T-cell (primary cell): ENCODE measurements around the gene VAMP5. TPM values are rescaled to one million over a fixed set of nuclear protein-coding genes. Genes with fewer than 3 reads are reported as not detected.
A peak's percentile ranks its signal among the peaks of the same experiment; 100 is the strongest.

Source experiments
- ATAC-seq, 4 experiments: fragments of 200-7000 bp in 3 of 4; fragments of 150-1000 bp in 1 of 4; cut with Tn5 transposase; replicated peaks in 1 of 4; 1 replicate in 3 of 4; 2 replicates in 1 of 4; pipeline ENCODE4 v1.10.0; 2021; ENCODE audit warnings: moderate library complexity in 3 of 4, mild to moderate bottlenecking in 2 of 4, moderate number of reproducible peaks in 1 of 4
- CTCF ChIA-PET, 2 donors: fragments of 300-600 bp; sonication (Branson Sonifier 250); formaldehyde crosslinking; loops; one replicate each; lab custom pipeline; 2022; ENCODE audit warnings: antibody characterized with exemption in 2 of 2; lab: Charles Lee
- POLR2A ChIA-PET, 2 donors: fragments of 300-600 bp; sonication (Branson Sonifier 250); formaldehyde crosslinking; loops; one replicate each; lab custom pipeline; 2022; ENCODE audit warnings: antibody characterized with exemption in 2 of 2; lab: Charles Lee
- DNase-seq, 35 experiments: peaks; one replicate each; pipeline versions ENCODE4 v3.0.0 to v3.0.0-alpha.2; 2013 to 2023
- H3K27ac ChIP-seq: one replicate; pipeline ENCODE4 v1.5.1; 2013; ENCODE audit warnings: low read length
- H3K27me3 ChIP-seq, 2 experiments: replicated peaks in 1 of 2; 1 replicate in 1 of 2; 2 replicates in 1 of 2; pipeline versions ENCODE4 v1.6.1 to v1.7.0; 2013; ENCODE audit warnings: low read length in 1 of 2, mixed read lengths in 1 of 2; ENCODE audit not compliant: control insufficient read depth in 2 of 2, insufficient read depth in 2 of 2; ENCODE audit errors: extremely low read depth in 1 of 2
- H3K36me3 ChIP-seq, 2 donors: 1 replicate in 1 of 2; 2 replicates in 1 of 2; pipeline versions ENCODE4 v1.6.1 to v1.7.0; 2013; ENCODE audit warnings: low read length in 1 of 2; ENCODE audit not compliant: control insufficient read depth in 2 of 2, insufficient read depth in 1 of 2; ENCODE audit errors: extremely low read depth in 1 of 2
- H3K4me1 ChIP-seq, 2 experiments: 1 replicate in 1 of 2; 2 replicates in 1 of 2; pipeline versions ENCODE4 v1.6.1 to v1.7.0; 2013; ENCODE audit warnings: low read length in 2 of 2, mixed read lengths in 1 of 2; ENCODE audit not compliant: insufficient read depth in 2 of 2, control insufficient read depth in 1 of 2; ENCODE audit errors: extremely low read depth in 1 of 2
- H3K4me3 ChIP-seq, 2 donors: 1 replicate in 1 of 2; 2 replicates in 1 of 2; pipeline versions ENCODE4 v1.5.1 to v1.7.0; 2013; ENCODE audit warnings: mild to moderate bottlenecking in 2 of 2, low read length in 1 of 2, moderate library complexity in 1 of 2; ENCODE audit not compliant: control insufficient read depth in 1 of 2; ENCODE audit errors: extremely low read depth in 1 of 2
- H3K9me3 ChIP-seq: 2 replicates; pipeline ENCODE4 v1.7.0; 2013
- H3K27ac Mint-ChIP-seq, 2 donors: one replicate each; pipeline ENCODE4 v1.8.0; 2020 to 2021; ENCODE audit warnings: mild to moderate bottlenecking in 2 of 2, mixed read lengths in 2 of 2
- H3K27me3 Mint-ChIP-seq, 2 donors: one replicate each; pipeline ENCODE4 v1.8.0; 2021 to 2022; ENCODE audit warnings: mixed read lengths in 2 of 2
- H3K36me3 Mint-ChIP-seq: one replicate; pipeline ENCODE4 v1.8.0; 2021; ENCODE audit warnings: mixed read lengths
- H3K4me1 Mint-ChIP-seq, 3 donors: one replicate each; pipeline ENCODE4 v1.8.0; 2020 to 2022; ENCODE audit warnings: mixed read lengths in 3 of 3, mild to moderate bottlenecking in 1 of 3
- H3K4me3 Mint-ChIP-seq, 3 donors: one replicate each; pipeline ENCODE4 v1.8.0; 2020 to 2022; ENCODE audit warnings: mild to moderate bottlenecking in 3 of 3, mixed read lengths in 3 of 3, moderate library complexity in 3 of 3
- H3K9me3 Mint-ChIP-seq, 3 donors: one replicate each; pipeline ENCODE4 v1.8.0; 2020 to 2022; ENCODE audit warnings: mixed read lengths in 3 of 3
- WGBS: methylation state at CpG from one replicate; pipeline ENCODE4 v1.1.5; 2013; ENCODE audit warnings: missing lambda C conversion rate; ENCODE audit not compliant: insufficient coverage; 5-methylcytosine and 5-hydroxymethylcytosine counted together
- total RNA-seq, 35 experiments: library from RNA in 6 of 35; stranded (reverse) in 6 of 35; fragments of 120-200 nt in 1 of 35; gene quantifications; one replicate each; pipeline versions ENCODE4 v1.2.1 to v1.2.4 and lab custom pipeline; 2013 to 2026

VAMP5 gene
- total RNA-seq, 5 donors from 2014 or later (not counting 1 experiment from before 2014, with no cell fraction given), result 25.0 to 40.1 (median 33.9) TPM

DNA sequence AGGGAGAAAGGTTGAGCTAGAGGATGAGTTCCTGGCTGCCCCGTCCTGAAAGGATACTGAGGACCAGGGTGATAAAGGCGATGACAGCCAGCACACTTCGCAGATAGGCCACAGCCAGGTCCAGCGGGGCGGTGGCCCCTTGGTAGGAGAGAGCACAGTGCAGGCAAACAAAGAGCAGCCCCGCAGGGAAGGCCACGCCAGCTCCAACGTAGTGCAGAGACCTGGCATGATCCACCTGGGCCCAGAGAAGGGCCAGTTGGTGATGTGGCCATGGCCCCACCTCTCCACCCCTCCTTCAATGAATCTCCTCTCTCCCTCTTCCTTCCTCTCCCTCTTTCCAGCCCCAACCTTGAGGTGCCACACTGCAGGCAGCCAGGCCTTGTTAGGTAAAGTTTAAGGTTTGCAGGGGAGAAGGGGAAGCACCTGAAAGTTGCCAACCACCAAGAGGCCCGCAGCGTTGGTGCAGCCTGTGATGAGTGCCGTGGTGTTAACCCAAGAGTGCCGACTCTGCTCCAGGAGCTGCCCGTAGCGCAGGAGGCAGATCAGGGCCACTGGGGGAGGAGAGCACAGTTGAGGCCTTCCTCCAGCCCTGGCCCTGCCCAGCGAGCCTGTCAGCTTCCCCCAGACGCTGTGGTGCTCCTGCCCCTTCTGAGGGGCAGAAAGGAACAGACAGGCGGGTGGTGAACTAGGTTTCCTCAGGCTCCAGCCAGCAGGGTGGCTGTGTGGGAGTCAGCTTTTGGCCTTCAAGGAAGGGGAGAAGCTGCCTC is 15.4 kb downstream of the VAMP5 start:
- no peaks in the 10 kb centered on the region for H3K9me3 Mint-ChIP-seq
- ChIA-PET CTCF (no interaction called here), POLR2A (interaction anchor here in 1 of 2 donors (0.6 kb wide), 1 partner anchor 192 kb away, joined by 3 read pairs; no protein-coding TSS in a partner anchor)
- H3K36me3 Mint-ChIP-seq, result peaks cover 3% of the 10 kb centered on the region
- no peaks in the 10 kb centered on the region for H3K27me3 Mint-ChIP-seq
- H3K27me3 ChIP-seq, result no peaks in the 10 kb centered on the region
- 66% methylated on average over 17 of the region's 17 CpGs for WGBS
- H3K4me3 Mint-ChIP-seq, result no peak overlapping the region
- no peak for ATAC-seq
- H3K4me1 ChIP-seq, result peaks cover 13 to 54% of the 10 kb centered on the region in 2 experiments
- DNase-seq, result no peak
- H3K27ac Mint-ChIP-seq, result peak overlapping the region in 1 of 2 donors; percentile 91
- H3K27ac ChIP-seq, result no peak overlapping the region
- H3K9me3 ChIP-seq, result no peaks in the 10 kb centered on the region
- H3K36me3 ChIP-seq, result peaks cover 5 to 18% of the 10 kb centered on the region in 2 donors
- H3K4me3 ChIP-seq, result no peak overlapping the region
- H3K4me1 Mint-ChIP-seq, result peaks cover 40 to 47% (median 46%) of the 10 kb centered on the region in 3 donors

DNA sequence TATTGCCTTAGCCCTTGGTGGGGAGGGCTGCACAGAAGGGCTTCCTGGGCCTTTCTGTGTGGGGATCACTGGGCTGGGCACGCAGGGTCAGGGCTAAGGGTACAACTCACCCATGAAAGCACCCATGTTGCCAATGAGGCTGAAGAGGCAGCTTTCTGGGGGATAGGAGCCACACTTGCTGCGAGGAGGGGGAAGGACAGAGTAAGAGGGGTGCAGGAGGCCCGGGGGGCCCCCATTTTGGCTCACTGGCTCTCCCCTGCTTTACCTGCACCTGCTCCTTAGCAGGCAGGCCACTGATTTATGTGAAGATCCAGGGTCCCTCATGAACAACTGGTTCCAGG is 16.0 kb downstream of the VAMP5 start:
- peak overlapping the region in 2 of 3 donors; percentile 82 to 85 for H3K4me3 Mint-ChIP-seq
- DNase-seq (no peak), ATAC-seq (no peak)
- peak overlapping the region; percentile 43 to 91 for H3K27ac Mint-ChIP-seq
- ChIA-PET CTCF (interaction anchor here in 1 of 2 donors (0.5 kb wide), 1 partner anchor 897 kb away, joined by 3 read pairs; no protein-coding TSS in a partner anchor), POLR2A (interaction anchor here in 1 of 2 donors (0.6 kb wide), 1 partner anchor 10 kb away, joined by 3 read pairs; no protein-coding TSS in a partner anchor)
- no peaks in the 10 kb centered on the region for H3K9me3 ChIP-seq
- H3K36me3 Mint-ChIP-seq, result peaks cover 3% of the 10 kb centered on the region
- peaks cover 12 to 51% of the 10 kb centered on the region in 2 experiments for H3K4me1 ChIP-seq
- no peaks in the 10 kb centered on the region for H3K27me3 ChIP-seq
- H3K27ac ChIP-seq, result no peak overlapping the region
- WGBS, result 94% methylated on average over 2 of the region's 3 CpGs
- H3K36me3 ChIP-seq, result peaks cover 5 to 18% of the 10 kb centered on the region in 2 donors
- no peaks in the 10 kb centered on the region for H3K9me3 Mint-ChIP-seq
- no peaks in the 10 kb centered on the region for H3K27me3 Mint-ChIP-seq
- H3K4me1 Mint-ChIP-seq, result peaks cover 41 to 49% (median 47%) of the 10 kb centered on the region in 3 donors
- no peak overlapping the region for H3K4me3 ChIP-seq

DNA sequence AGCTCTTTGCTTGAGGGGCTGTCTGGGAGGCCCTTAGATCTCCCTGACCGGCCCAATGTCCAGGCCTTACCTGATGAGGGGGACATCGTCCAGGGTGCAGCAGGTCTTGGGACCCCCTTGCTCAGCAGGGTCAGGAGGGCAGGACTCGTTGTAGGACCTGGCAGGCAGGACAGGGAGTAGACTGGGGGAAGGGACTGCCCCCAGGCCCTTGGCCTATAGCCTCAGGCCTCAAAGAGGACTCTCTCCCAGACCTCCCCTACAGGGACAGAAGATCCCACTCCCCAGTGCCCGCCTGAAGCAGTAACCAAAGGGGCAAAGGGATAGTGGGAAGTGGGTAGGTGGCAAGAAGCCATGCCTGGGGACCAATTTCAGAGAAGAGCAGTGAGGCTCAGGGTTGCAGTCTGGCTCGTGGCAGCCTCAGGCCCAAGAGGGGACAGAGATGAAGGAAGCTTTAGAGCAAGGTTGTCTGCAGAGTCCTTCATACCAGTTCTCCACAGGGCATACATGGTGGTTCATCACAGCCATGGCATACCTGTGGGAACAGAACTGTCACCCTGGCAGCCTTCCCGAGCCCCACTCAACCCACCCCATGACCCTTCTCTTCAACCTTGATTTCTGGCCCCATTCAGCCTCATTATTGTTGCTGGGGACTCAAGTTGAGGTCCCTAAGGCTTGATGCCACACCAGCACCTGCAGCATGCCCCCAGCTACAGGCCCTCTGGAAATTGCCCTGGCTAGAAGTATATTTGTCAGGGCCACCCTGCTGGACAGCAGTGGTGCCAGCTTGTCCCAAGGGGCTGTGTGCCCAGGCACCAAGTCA is 16.9 kb downstream of the VAMP5 start:
- POLR2A ChIA-PET, result interaction anchor here in 1 of 2 donors (0.6 kb wide), 1 partner anchor 9 kb away, joined by 3 read pairs; no protein-coding TSS in a partner anchor
- peaks cover 32 to 50% (median 45%) of the 10 kb centered on the region in 3 donors for H3K4me1 Mint-ChIP-seq
- no peaks in the 10 kb centered on the region for H3K36me3 Mint-ChIP-seq
- Histone ChIP-seq H3K4me1 (peaks cover 10 to 47% of the 10 kb centered on the region in 2 experiments), H3K27me3 (no peaks in the 10 kb centered on the region), H3K36me3 (peaks cover 5 to 18% of the 10 kb centered on the region in 2 donors), H3K27ac (peak overlapping the region; percentile 45), H3K4me3 (no peak overlapping the region), H3K9me3 (no peaks in the 10 kb centered on the region)
- WGBS, result 100% methylated on average over 2 of the region's 6 CpGs
- H3K4me3 Mint-ChIP-seq, result peak overlapping the region; percentile 80 to 85 (median 82)
- ATAC-seq (no peak), DNase-seq (no peak)
- H3K9me3 Mint-ChIP-seq, result no peaks in the 10 kb centered on the region
- CTCF ChIA-PET, result interaction anchor here (0.5 to 0.9 kb wide), 3 partner anchors 52 to 896 kb away, joined by 3 to 6 read pairs (median 3); no protein-coding TSS in a partner anchor
- no peaks in the 10 kb centered on the region for H3K27me3 Mint-ChIP-seq
- H3K27ac Mint-ChIP-seq, result peak overlapping the region; percentile 87 to 91

- peak overlapping the region; percentile 45 for H3K27ac ChIP-seq
- Mint-ChIP-seq H3K4me3 (peak overlapping the region; percentile 80 to 85 (median 82)), H3K4me1 (peaks cover 25 to 46% (median 37%) of the 10 kb centered on the region in 3 donors), H3K9me3 (no peaks in the 10 kb centered on the region), H3K27me3 (no peaks in the 10 kb centered on the region), H3K36me3 (no peaks in the 10 kb centered on the region), H3K27ac (peak overlapping the region; percentile 87 to 91)
- peak overlapping the region; percentile 81 to 96 for H3K4me3 ChIP-seq
- DNase-seq, result peak in 1 of 35 experiments; percentile 15
- peaks cover 5 to 15% of the 10 kb centered on the region in 2 donors for H3K36me3 ChIP-seq
- ChIA-PET POLR2A (no interaction called here), CTCF (interaction anchor here (0.6 to 0.9 kb wide), 2 partner anchors 53 to 632 kb away, joined by 3 to 6 read pairs; no protein-coding TSS in a partner anchor)
- WGBS, result 15% methylated on average over 34 of the region's 36 CpGs
- peaks cover 5 to 39% of the 10 kb centered on the region in 2 experiments for H3K4me1 ChIP-seq
- H3K9me3 ChIP-seq, result no peaks in the 10 kb centered on the region
- no peaks in the 10 kb centered on the region for H3K27me3 ChIP-seq
- peak; percentile 8 to 16 (median 12) for ATAC-seq
Observed at GRCh38 chr2:85601771-85602475, 17.7 kb downstream of the VAMP5 start.

- Mint-ChIP-seq H3K4me1 (peaks cover 22 to 43% (median 32%) of the 10 kb centered on the region in 3 donors), H3K4me3 (peak within 1 kb of the TSS; percentile 82 to 89 (median 88)), H3K27me3 (no peaks in the 10 kb centered on the region), H3K36me3 (no peaks in the 10 kb centered on the region), H3K27ac (peak within 1 kb of the TSS; percentile 87 to 91), H3K9me3 (no peaks in the 10 kb centered on the region)
- Histone ChIP-seq H3K27ac (peak within 1 kb of the TSS; percentile 45), H3K27me3 (no peaks in the 10 kb centered on the region), H3K4me3 (peak within 1 kb of the TSS; percentile 81 to 96), H3K4me1 (peaks cover 5 to 32% of the 10 kb centered on the region in 2 experiments), H3K36me3 (peaks cover 1 to 12% of the 10 kb centered on the region in 2 donors), H3K9me3 (no peaks in the 10 kb centered on the region)
- under 1% methylated on average over 73 of the region's 73 CpGs for WGBS
- DNase-seq (peak; percentile 61 to 90 (median 73)), ATAC-seq (peak; percentile 94 to 96 (median 95))
- POLR2A ChIA-PET, result no interaction called here
- CTCF ChIA-PET, result no interaction called here
Observed at GRCh38 chr2:85602476-85603234, 18.4 kb downstream of the VAMP5 start, which contains the start of gene TMEM150A. TSS of gene TMEM150A (minus strand) at chr2:85602698. CDS start at chr2:85601948, 750 bp downstream.
